GM19043 (cell line): ENCODE data around the gene ZNF69.
"Not testable (repeated sequence)": the region's sequence is repeated elsewhere in the genome, so short reads cannot be mapped to it uniquely, and the experiment has no call there.

ENCODE experiments used
- ATAC-seq: cut with Tn5 transposase; IDR thresholded peaks from one replicate; pipeline ENCODE4 v1.9.1; 2021; ENCODE audit warnings: low read depth; ENCODE audit not compliant: unreplicated experiment

ZNF69 gene

DNA sequence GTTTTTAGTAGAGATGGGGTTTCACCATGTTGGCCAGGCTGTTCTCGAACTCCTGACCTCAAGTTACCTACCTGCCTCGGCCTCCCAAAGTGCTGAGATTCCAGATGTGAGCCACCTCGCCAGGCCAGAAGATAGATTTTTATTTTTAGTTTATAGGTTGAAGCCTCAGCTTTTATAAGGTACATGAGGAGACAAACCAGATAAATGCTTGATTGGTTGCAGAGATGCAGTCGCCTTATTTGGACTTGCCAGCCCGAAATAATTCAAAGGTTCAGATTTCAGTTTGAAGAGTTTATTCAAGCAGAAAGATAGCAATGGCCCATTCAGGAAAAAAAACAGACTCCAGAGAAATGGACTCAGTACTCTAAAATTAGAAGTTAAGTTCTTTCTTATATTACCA, 3.1 kb downstream of the ZNF69 start:
- ATAC-seq, result no peak

DNA sequence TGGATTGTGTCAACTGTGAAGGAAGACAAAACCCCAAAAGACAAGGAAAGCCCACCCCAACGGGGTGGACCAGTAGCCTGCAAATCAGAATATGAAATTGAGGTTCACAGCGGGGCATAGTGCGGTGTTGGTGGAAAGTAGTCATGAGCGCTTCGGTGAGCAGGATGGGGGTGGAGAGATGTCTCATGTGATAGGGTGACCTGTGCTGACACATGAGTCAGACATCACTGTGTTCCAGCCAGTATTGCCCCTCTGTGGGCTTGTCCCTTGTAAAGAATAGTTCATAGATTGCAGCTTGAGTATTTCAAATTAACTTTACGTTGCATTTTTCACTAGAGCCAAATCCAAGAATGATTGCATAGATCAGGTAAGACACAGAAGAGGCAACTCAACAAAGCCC, 7.3 kb downstream of the ZNF69 start:
- no peak for ATAC-seq

DNA sequence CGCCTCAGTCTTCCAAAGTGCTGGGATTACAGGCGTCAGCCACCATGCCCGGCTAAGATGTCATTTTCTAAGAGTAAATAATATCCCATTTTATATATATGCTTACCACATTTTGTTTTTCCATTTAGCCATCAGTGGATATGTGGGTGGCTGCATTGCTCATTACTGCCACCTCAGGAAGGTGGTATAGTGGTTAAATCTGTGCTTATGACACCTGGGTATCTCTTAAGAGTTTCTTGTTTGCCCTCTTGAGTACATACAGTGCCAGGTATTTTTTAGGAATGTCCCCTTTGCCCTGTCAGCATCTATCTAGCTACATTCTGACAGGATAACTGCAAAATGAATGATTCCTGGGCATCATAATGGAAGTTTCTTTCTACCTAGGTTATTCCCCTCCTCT, 14.6 kb downstream of the ZNF69 start:
- no peak for ATAC-seq

DNA sequence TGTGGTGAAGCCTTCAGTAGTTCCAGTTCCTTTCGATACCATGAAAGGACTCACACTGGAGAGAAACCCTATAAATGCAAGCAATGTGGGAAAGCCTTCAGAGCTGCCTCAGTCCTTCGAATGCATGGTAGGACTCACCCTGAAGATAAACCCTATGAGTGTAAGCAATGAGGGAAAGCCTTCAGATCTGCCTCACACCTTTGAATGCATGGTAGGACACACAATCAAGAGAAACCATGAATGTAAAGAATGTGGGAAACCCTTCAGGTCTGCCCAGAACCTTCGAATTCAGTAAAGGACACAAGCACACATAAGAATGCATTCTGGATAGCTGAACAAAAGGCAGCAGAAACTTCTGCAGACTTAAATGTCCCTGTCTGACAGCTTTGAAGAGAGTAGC, 18.3 kb downstream of the ZNF69 start:
- no peak for ATAC-seq

DNA sequence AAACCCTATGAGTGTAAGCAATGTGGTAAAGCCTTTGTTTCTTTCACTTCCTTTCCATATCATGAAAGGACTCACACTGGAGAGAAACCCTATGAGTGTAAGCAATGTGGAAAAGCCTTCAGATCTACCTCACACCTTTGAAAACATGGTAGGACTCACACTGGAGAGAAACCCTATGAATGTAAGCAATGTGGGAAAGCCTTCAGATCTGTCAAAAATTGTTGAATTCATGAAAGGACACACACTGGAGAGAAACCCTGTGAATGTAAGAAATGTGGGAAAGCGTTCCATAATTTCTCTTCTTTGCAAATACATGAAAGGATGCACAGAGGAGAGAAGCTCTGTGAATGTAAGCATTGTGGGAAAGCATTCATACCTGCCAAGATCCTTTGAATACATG, 24.4 kb downstream of the ZNF69 start:
- ATAC-seq, result not testable (repeated sequence)

DNA sequence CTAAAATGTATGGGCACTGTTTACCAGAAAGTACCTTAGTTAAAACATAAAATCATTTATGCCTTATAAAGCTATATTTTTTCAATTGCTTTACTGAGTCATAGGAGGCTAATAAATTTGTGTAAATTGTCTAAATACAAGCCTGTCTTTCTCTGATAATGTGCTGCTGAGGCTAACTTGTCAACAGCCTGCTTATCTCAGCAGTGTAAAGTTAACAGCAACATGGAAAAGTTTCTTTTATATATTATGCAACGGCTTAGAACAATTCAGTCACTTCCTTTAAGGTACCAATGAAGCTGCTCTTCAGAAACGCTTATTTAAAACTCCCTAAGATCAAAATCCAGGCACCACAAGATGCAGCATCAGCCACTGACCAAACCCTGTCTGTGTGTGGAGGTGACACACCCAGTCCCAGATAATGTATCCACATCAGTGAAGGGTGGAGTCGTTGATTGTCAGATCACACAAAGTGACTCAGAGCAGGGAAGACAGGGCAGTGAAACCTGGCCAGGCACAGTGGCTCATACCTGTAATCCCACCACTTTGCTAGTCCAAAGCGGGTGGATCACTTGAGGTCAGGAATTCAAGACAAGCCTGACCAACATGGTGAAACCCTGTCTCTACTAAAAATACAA, 27.0 kb downstream of the ZNF69 start:
- not testable (repeated sequence) for ATAC-seq

DNA sequence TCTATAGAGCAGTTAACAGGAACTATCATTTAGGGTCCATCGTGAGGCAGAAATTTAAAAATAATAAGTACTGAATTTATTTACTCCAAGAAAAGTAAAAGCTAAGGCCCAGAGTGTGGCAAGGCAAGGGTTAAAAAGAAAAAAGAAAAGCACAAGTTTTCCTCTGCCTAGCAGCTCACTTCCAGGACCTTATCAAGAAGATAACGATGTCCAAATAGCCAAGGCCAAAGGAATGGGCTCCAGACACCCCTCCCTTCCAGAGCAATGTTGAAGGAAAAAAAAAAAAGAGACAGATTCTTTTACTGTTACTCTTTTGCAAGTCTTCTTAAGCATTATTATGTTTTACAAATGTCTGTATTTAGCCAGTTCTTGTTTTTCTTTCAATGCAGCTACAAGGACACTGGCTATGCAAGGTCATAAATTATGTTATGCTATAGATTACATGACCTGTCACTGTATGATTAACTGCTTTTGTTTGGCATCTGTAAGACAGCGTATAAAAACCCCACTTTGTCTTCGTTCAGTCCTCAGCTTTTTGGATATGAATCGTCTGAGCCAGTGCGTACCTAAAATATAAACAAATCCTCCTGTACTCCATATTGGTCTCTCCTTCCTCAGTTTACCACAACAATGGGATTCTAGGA, 34.4 kb downstream of the ZNF69 start:
- no peak for ATAC-seq

DNA sequence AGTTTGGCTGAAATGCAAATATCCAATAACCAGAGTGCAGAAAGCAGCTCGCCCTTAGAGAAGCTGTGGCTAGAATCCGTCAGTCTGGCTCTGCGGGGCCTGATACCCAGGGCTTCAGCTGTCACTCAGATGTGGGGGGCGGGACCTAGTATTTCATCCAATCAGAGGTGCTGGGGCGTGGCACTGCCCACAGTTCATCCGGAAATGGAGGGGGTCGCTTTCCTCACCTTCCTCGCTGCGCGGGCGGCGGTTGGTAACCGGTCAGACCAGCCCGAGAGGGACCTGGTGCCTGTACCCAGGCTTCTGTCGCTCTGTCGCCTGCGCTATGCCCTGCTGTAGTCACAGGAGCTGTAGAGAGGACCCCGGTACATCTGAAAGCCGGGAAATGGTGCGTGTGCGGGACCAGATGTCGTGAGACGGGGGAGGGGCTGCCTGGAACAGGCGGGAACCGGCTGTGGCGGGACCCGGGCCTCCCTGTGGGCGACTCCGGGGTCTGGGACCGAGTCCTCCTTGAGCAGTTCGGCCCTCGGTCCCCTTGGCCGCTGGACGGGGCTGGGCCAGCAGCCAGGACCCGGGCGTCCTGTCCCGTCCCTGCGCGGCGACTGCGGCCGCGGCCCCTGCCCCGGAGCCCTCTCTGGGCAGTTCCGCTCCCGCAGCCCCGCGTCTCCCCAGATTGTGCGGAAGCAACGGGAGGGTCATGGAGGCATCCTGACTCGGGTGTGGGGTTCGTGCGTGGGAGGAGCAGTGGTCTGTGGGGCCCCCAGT, 37.5 kb downstream of the ZNF69 start, which contains the start of gene ZNF700:
ZNF700 (plus strand) TSS at position 222 of the 765 bp plus-strand sequence; CDS start at position 326, 104 bp downstream.
- ATAC-seq, result peak; percentile 77

DNA sequence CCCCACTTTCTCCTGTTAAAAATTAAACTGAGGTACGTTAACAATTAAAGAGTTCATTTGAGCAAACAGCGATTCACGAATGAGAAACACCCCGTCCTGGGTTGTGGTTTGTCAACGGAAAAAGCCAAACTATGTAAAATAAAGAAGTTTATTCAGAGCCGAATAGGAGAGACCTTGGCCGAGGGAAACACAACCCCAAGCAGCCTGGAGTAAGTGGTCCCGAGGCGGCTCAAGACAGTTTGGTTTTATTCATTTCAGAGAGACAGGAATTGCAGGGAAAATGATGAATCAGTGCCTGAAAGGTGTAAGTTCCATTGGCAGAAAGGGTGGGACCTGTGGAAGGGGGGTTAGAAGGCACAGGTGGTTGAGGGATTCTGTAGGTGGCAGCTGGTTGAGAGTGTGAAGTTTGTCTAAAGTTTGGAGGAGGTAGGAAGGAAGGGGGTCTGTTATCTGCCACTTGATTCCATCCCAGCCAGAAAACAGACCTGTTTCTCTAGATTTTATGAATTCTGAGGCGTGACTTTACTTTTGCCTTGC, 38.1 kb downstream of the ZNF69 start:
- not testable (repeated sequence) for ATAC-seq

DNA sequence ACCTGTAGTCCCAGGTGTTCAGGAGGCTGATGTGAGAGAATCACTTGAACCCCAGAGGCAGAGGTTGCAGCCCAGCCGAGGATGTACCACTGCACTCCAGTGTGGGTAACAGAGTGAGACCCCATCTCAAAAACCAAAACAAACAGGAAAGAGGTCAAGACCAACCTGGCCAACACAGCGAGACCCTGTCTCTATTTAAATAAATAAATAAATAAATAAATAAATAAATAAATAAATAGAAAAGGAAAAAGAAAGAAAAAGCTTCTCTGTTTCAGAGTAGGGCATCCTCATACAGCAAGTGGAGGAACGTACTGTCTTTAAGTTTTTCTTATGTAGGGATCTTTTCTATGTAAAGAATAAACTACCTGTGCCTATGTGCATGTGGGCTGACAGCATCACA, 39.6 kb downstream of the ZNF69 start:
- no peak for ATAC-seq

DNA sequence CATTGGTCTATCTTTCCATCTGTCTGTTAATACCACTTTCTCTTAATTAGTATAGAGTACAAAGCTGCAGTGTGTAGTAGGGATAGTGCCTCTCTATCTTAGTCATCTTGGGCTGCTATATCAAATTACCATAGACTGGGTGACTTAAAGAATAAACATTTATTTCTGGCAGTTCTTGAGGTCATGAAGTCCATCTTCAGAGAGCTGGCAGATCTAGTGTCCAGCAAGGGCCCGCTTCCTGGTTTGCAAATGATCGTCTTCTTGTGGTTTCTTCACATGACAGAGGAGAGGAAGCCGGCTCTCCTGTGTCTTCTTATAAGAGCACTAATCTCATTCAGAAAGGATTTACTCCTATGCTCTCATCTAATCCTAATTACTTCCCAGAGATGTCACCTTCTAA, 43.5 kb downstream of the ZNF69 start:
- ATAC-seq, result no peak

DNA sequence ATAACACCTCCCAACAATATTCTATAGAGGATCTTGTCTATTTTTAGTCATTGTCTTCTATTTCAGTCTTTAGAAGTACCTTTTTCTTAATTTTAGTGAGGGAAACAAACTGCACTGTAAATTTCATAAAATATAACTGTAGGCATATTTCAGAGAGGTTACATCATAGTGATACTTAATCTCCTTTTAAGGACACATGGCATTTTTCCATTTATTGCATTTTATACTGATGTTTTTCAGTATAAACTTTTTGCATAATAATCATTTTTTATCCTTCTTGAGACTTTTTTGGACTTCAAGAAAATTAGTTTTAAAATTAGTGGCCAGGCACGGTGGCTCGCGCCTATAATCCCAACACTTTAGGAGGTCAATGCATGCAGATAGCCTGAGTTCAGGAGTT, 43.9 kb downstream of the ZNF69 start:
- ATAC-seq, result no peak

DNA sequence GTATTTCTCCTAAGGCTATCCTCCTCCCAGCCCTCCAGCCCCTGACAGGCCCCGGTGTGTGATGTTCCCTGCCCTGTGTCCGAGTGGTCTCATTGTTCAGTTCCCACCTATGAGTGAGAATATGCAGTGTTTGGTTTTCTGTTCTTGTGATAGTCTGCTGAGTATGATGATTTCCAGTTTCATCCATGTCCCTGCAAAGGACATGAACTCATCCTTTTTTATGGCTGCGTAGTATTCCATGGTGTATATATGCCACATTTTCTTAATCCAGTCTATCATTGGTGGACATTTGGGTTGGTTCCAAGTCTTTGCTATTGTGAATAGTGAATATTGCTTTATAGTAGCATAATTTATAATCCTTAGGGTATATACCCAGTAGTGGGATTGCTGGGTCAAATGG, 48.2 kb downstream of the ZNF69 start:
- not testable (repeated sequence) for ATAC-seq

DNA sequence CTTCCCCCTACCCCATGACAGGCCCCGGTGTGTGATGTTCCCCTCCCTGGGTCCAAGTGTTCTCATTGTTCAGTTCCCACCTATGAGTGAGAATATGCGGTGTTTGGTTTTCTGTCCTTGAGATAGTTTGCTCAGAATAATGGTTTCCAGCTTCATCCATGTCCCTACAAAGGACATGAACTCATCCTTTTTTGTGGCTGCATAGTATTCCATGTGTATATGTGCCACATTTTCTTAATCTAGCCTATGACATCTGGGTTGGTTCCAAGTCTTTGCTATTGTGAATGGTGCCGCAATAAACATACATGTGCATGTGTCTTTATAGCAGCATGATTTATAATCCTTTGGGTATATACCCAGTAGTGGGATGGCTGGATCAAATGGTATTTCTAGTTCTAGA, 50.8 kb downstream of the ZNF69 start:
- not testable (repeated sequence) for ATAC-seq

DNA sequence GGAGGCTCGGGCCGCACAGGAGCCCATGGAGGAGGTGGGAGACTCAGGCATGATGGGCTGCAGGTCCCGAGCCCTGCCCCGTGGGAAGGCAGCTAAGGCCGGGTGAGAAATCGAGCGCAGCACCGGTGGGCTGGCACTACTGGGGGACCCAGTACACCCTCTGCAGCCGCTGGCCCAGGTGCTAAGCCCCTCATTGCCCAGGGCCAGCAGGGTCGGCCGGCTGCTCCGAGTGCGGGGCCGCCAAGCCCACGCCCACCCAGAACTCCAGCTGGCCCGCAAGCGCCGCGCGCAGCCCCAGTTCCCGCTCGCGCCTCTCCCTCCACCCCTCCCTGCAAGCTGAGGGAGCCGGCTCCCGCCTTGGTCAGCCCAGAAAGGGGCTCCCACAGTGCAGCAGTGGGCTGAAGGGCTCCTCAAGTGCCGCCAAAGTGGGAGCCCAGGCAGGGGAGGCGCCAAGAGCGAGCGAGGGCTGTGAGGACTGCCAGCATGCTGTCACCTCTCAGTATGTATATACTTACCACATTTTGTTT, 53.8 kb downstream of the ZNF69 start:
- not testable (repeated sequence) for ATAC-seq

DNA sequence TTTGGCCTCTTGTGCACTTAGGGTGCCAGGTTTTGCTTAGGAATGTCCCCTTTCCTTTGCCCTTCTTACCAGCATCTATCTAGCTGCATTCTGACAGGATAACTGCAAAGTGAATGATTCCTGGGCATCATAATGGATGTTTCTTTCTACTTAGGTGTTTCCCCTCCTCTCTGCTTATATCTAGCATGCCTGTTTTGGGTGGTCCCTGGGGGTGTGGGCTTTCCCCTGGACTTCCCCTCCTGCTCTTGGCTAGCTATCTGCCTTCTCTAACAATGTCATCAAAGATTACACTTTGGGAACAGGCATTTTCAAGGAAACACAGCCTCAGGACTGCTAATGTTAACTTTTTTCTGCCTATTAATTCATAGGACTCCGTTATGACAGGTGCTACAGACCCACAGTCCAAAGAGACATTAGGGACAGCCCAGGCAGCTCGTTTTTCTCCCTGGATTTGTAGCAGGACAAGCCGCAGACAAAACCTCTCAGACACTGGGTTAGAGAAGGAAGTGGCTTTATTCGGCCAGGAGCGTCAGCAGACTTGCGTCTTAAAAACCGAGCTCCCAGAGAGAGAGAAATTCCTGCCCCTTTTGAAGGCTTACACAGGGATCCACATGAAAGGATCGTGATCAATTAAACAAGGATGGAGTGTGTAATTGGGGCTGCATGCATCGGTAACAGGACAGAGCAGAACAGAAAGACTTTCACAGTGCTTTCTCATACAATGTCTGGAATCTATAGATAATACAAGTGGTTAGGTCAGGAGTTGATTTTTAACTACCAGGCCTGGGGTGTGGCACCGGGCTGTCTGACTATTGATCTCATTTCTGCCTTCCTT, 54.6 kb downstream of the ZNF69 start:
- ATAC-seq, result no peak

DNA sequence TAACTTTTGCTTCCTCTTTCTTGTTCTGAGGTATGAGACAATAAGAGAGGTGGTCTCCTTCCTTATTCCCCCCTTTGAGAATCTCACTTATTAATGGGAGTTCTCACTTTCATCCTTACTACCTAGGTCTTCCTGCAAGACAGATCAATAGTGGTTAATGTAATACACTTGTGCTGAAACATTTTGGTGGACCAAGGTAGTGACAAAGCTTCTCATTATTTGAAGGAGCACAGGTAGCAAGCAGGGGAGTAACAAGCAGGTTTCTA, 55.2 kb downstream of the ZNF69 start:
- no peak for ATAC-seq

DNA sequence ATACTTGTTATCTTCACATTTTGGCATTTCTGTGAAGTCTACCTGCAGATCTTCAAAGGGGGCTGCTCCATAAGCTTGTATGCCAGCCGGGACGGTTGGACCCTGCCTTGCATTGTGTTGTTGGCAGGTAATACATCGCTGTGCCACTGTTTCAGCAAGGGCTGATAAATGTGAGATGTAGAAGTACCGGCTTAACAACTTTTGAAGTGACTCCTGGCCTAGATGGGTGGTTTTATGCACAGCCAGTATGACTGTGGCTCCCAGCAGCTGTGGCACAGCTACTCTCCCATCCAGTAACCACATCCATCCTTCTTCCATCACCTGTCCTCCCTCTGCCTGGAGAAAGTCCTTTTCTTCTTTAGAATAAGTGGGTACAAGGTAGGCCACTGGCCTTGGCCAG, 57.1 kb downstream of the ZNF69 start:
- no peak for ATAC-seq

DNA sequence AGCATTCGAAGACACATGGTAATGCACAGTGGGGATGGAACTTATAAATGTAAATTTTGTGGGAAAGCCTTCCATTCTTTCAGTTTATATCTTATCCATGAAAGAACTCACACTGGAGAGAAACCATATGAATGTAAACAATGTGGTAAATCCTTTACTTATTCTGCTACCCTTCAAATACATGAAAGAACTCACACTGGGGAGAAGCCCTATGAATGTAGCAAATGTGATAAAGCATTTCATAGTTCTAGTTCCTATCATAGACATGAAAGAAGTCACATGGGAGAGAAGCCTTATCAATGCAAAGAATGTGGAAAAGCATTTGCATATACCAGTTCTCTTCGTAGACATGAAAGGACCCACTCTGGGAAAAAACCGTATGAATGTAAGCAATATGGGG, 61.1 kb downstream of the ZNF69 start:
- ATAC-seq, result no peak

DNA sequence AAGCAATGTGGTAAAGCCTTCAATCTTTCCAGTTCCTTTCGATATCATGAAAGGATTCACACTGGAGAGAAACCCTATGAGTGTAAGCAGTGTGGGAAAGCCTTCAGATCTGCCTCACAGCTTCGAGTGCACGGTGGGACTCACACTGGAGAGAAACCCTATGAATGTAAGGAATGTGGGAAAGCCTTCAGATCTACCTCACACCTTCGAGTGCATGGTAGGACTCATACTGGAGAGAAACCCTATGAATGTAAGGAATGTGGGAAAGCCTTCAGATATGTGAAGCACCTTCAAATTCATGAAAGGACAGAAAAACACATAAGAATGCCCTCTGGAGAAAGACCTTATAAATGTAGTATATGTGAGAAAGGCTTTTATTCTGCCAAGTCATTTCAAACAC, 61.6 kb downstream of the ZNF69 start:
- no peak for ATAC-seq
